Fibroblast of lung (primary cell): ENCODE measurements around the gene EIF3B.

Experiments
- EZH2 ChIP-seq: IDR thresholded peaks from 2 replicates; pipeline ENCODE4 v1.5.1; 2012; ENCODE audit warnings: low read length, control low read depth, mild to moderate bottlenecking; ENCODE audit errors: missing control alignments
- TF ChIP-seq, protein P1 (sequence below), 2 donors: IDR thresholded peaks in 1 of 2; conservative IDR thresholded peaks in 1 of 2; 1 replicate in 1 of 2; 2 replicates in 1 of 2; pipeline ENCODE4 v1.5.1; 2011 to 2012; ENCODE audit warnings: low read length in 2 of 2, control low read depth in 1 of 2, inconsistent platforms in 1 of 2, low read depth in 1 of 2, mild to moderate bottlenecking in 1 of 2

DNA sequence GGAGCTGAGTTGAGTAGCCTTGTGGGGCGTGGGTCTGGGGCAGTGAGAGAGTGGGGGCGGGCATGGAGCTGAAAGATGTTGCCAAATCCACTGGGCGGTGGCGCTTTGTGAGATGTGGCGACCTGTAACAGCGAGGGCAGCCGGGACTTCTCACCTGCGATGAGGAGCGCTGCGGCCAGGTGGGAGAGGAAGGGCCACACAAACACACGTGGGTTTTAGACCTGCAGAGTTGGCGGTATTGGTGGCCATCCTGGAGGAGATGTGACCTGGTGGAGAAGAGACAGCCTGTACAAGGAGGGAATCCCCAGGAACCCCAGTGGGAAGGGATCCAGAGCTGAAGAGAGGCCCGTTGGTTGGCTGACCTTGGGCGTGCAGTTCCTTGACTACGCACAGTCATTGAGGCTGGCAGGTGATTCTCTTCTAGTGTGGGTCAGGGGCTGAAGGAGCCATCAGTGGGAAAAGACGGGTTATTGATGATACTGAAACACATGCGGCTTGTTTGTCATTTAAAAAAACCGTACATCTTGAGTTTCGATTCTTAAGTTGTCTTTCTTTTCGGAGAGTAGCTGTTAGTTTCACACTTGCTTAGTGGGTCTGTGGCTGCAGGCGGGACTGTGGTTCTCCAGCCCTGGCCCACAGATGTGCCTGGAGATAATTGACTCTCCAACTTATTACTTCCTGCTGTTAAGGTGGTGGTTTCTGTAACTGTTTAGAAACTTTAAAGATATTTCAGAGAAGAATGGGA lies 51.1 kb downstream of the EIF3B start:
- TF ChIP-seq, protein P1, sequence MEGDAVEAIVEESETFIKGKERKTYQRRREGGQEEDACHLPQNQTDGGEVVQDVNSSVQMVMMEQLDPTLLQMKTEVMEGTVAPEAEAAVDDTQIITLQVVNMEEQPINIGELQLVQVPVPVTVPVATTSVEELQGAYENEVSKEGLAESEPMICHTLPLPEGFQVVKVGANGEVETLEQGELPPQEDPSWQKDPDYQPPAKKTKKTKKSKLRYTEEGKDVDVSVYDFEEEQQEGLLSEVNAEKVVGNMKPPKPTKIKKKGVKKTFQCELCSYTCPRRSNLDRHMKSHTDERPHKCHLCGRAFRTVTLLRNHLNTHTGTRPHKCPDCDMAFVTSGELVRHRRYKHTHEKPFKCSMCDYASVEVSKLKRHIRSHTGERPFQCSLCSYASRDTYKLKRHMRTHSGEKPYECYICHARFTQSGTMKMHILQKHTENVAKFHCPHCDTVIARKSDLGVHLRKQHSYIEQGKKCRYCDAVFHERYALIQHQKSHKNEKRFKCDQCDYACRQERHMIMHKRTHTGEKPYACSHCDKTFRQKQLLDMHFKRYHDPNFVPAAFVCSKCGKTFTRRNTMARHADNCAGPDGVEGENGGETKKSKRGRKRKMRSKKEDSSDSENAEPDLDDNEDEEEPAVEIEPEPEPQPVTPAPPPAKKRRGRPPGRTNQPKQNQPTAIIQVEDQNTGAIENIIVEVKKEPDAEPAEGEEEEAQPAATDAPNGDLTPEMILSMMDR (conservative IDR thresholded peaks at IDR 0.05 in 1 of 2, IDR thresholded peaks at IDR 0.05 in 1 of 2; ENCODE audit: low read depth in 1 of 2, low read length in 2 of 2): no peak
- TF ChIP-seq EZH2: no peak
